ENCODE measurements around the gene SLC5A9.

DNA sequence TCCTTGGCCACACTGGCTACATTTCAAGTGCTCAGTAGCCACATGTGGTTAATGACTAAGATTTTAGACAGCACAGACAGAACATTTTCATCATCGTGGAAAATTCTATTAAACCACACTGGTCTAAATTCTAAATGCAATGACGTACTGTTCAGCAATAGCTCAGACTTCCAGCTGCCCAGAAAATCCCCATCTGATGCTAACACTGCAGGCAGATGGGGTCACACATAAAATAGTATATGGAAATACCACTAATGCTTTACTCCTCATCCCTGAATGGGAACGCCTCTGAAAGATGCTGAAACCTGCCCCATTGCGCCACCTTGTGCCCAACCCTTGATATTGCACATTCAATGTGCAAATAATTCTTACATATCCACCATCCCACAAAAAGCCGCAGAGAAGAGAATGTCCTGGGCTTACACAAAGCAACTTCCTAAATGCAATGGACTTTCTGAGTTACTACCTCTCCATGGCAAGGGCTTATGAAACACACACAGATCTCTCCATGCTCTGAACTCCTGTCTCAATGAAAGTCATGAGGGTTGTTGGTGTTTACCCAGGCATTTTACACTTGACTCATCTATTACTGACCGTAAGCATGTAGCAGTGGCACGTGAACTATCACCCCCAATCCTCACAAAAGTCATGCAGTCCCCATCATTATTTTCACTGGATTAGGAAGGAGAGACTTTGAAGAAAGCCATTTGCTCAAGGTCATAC is 20.3 kb upstream of the SLC5A9 start:
- TF ChIP-seq POLR2A (IDR thresholded peaks at IDR 0.05; ENCODE audit: low read depth, low read length) (no peak), POLR2AphosphoS5 (IDR thresholded peaks at IDR 0.05; ENCODE audit: low read depth, low read length) (no peak)
